ENCODE results near the gene ZNF628.

The ZNF628 gene

DNA sequence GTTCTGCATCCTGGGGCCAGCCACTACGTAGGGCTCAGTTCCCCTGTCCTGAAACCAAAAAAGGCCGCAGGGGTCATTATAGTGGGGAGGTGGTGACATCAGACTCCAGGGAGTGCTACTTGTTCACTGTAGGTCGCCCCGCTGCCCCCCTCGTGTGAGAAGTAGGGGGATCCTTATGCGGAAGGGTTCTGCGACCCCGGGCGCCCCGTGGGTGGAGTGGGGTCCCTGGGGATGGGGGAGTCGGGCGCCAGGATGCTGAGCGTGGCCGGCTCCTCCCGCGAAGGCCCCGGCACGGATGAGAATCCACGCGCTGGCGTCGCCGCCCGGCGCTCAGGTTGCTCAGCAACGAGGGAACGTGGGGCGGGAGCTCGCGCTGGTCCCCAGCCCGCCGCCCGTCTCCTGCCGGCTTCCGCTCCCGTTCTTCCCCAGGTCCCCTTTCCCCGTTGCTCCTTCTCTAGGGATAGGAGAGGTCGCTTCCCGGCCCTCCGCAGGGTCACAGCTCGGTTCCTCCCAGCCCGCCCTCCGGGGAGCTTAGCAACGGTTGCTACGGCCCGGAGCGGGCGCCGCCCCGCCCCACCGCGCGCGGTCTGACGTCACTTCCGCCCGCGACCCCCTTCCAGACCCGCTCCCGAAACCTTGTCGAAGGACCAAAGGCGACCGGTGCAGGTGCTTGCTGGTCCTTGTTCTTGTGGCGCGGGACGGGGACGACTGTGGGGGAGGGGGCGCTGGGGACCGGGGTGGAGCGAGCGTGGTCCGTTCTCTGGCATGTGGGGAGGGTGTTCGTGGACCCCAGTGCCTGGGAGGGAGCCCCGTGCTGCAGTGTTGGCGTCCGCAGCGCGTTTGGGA is 8.4 kb downstream of the ZNF628 start, which contains the start of gene NAT14:
TSS of gene NAT14 (plus strand) at position 596 of the 846 bp plus-strand sequence. CDS start 521 bp downstream, outside the sequence.
- peak; percentile 77 for DNase-seq (ENCODE audit: low read depth)
- peak within 1 kb of the TSS; percentile 83 for H3K4me3 ChIP-seq (ENCODE audit: low read depth, low read length)
- TF ChIP-seq, protein P1, sequence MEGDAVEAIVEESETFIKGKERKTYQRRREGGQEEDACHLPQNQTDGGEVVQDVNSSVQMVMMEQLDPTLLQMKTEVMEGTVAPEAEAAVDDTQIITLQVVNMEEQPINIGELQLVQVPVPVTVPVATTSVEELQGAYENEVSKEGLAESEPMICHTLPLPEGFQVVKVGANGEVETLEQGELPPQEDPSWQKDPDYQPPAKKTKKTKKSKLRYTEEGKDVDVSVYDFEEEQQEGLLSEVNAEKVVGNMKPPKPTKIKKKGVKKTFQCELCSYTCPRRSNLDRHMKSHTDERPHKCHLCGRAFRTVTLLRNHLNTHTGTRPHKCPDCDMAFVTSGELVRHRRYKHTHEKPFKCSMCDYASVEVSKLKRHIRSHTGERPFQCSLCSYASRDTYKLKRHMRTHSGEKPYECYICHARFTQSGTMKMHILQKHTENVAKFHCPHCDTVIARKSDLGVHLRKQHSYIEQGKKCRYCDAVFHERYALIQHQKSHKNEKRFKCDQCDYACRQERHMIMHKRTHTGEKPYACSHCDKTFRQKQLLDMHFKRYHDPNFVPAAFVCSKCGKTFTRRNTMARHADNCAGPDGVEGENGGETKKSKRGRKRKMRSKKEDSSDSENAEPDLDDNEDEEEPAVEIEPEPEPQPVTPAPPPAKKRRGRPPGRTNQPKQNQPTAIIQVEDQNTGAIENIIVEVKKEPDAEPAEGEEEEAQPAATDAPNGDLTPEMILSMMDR (IDR thresholded peaks at IDR 0.05; ENCODE audit: insufficient read depth, low read depth, low read length, missing control alignments): no peak

DNA sequence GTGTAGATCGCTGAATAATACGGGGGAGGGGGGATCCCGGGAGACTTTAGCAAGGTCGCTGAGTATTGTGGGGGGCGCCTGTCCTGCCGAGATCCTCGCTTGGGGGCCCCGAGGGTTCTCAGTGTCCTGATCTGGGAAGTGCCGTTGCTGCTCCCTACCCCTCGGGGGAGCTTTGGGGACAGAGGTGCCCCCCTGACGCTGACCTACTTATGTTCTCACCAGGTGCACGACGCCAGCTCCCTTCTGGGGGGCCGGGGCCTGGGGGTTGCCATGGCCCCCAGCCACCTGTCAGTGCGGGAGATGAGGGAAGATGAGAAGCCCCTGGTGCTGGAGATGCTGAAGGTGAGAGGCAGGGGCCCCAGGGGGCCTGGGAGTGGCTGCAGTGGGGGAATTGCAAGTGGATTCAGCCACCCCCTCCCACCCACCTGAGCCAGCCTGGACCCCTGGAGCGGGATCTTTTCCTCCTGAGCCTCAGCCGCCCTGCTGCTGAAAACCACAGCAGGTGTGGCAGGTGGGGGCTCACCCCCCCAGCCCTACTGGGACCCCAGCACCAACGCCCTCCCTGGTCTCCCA is 9.1 kb downstream of the ZNF628 start:
- peak; percentile 36 for DNase-seq (ENCODE audit: low read depth)
- H3K4me3 ChIP-seq (ENCODE audit: low read depth, low read length): peak overlapping the region; percentile 83
- TF ChIP-seq, protein P1 (IDR thresholded peaks at IDR 0.05; ENCODE audit: insufficient read depth, low read depth, low read length, missing control alignments): no peak

DNA sequence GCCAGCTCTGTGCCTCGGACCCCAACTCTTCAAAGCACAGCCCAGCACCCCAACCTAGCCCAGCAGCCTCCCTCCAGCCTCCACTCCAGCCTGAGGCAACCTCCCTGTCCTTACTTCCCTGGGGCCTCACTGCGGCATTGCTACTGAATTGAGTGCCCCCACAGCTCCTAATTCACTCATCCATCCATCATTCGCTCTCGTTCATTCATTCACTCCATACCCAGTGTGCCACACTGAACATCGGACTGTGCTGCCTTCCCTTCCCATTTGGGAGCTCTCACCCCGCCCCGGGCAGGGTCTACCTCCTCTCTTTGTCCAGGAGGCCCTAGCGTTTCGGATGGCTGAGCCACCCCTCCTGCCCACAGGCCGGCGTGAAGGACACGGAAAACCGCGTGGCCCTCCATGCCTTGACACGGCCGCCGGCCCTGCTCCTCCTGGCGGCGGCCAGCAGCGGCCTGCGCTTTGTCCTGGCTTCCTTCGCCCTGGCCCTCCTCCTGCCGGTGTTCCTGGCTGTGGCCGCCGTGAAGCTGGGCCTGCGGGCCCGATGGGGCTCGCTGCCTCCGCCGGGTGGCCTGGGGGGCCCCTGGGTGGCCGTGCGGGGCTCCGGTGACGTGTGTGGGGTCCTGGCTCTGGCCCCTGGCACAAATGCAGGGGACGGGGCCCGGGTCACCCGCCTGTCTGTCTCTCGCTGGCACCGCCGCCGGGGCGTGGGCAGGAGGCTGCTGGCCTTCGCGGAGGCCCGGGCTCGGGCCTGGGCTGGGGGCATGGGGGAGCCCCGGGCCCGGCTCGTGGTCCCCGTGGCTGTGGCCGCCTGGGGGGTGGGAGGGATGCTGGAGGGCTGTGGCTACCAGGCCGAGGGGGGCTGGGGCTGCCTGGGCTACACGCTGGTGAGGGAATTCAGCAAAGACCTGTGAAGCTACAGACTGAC is 9.9 kb downstream of the ZNF628 start:
- no peak overlapping the region for H3K4me3 ChIP-seq (ENCODE audit: low read depth, low read length)
- TF ChIP-seq, protein P1 (IDR thresholded peaks at IDR 0.05; ENCODE audit: insufficient read depth, low read depth, low read length, missing control alignments): no peak
- DNase-seq (ENCODE audit: low read depth): no peak

DNA sequence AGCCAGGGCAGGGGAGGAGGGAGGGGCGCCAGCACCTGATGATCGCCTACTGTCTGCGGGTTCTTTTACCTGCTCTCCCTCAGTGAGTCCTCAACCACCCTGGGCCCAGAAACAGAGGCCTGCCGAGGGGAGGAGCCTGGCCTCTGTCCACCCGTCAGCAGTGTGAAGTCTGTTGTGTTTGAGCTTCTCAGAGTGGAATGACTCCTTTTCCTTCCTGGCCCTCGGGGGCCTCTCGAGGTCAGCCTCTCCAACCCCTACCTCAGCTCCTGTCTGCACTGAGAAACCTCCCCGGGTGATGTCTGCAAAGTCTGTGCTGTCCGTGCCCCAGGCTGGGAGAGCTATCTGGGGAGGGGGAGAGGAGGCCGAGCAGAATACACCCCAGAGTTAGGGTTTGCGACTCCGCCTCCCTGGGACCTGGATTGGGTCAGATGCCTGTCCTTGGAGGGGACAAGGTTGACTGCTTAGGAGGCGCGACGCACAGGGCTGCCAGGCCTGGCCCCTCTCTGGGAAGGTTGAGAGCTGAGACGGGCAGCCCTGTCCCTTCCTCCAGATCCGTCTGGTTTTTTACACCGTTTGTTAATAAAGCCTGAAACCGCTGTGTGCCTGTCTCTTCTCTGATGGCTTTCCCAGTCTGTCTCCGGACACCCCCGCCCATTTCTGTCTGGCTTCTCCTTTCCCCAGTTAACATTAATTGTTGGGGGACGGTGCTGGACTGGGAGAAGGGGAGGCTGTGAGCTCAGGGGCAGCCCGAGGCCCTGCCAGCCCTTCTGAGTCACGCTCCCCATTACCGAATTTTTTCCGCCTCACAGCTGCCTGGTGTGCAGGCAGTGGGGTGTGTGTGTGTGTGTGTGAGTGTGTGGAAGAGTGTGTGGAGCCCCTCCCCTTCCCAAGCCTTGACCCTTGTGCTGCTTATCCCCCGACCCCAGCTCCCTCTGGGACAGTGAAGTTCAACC is 10.8 kb downstream of the ZNF628 start:
- TF ChIP-seq, protein P1 (IDR thresholded peaks at IDR 0.05; ENCODE audit: insufficient read depth, low read depth, low read length, missing control alignments): no peak
- no peak for DNase-seq (ENCODE audit: low read depth)
- no peak overlapping the region for H3K4me3 ChIP-seq (ENCODE audit: low read depth, low read length)

DNA sequence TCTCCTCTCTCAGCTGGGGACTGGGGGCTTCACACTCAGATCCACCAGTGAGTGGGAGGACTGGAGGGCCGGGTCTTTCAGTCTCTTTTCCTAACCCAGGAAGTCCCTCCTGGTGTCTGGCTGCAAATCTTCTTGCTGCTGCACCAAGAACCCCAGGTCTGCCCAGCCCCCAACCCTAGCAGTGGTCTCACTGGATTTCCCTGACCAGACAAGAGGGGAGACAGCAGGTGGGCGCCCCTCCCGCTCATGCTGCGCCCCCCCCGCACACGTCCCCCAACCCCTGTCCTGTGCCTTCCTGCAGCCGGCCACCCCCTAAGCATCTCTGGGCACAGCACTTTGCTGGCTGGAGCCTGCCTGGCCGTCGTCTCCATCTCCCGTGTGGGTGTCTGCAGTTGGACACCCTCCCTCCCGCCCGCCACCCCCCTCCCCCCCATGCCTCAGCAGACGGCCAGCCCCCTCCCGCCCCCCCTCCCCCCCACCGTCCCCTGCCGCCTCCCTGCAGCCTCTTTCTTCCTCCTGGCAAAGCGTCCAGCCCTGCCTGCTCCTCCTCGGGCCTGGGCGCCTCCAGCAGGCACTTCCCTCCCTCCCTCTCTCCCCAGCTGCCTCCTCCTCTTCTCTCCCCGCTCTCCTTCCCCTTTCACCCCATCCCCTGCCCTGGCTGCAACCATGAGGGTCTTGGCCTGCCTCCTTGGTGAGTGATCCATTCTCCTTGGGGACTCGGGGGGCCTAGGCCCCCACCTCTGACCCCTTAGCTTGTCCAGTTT is 11.7 kb downstream of the ZNF628 start, which contains the start of gene SSC5D:
TSS of gene SSC5D (plus strand) at position 513 of the 764 bp plus-strand sequence. CDS start at position 667, 154 bp downstream.
- TF ChIP-seq, protein P1 (IDR thresholded peaks at IDR 0.05; ENCODE audit: insufficient read depth, low read depth, low read length, missing control alignments): no peak
- DNase-seq (ENCODE audit: low read depth): no peak
- H3K4me3 ChIP-seq (ENCODE audit: low read depth, low read length): no peak within 1 kb of the TSS
